ENCODE measurements around the gene STING1. TPM values are rescaled to one million over a fixed set of nuclear protein-coding genes. Genes with fewer than 3 reads are reported as not detected.
"Not testable (repeated sequence)": the region's sequence is repeated elsewhere in the genome, so short reads cannot be mapped to it uniquely, and the experiment has no call there.

STING1 gene
- 7.7 and 12.6 TPM in 2 replicates for total RNA-seq
- 17.0 and 23.9 TPM in 2 replicates for polyA plus RNA-seq

- no peaks in the 10 kb centered on the region for H3K9me3 ChIP-seq (ENCODE audit: low read depth)
- no peaks in the 10 kb centered on the region for H3K9me2 ChIP-seq (replicated peaks; ENCODE audit: insufficient read depth)
- H3K36me3 ChIP-seq (replicated peaks; ENCODE audit: insufficient read depth, low read depth), result no peaks in the 10 kb centered on the region
- peak within 1 kb of the TSS; percentile 97 for H3K27ac ChIP-seq
- H3K4me2 ChIP-seq, result peak within 1 kb of the TSS; percentile 69
- WGBS (ENCODE audit: low lambda C conversion rate, missing lambda C conversion rate), result 51% methylated on average over 18 of the region's 19 CpGs
- peak within 1 kb of the TSS; percentile 21 for H2AFZ ChIP-seq
- peak; percentile 86 for DNase-seq (ENCODE audit: low spot score)
- H4K20me1 ChIP-seq (ENCODE audit: insufficient read depth, poor library complexity, severe bottlenecking), result no peaks in the 10 kb centered on the region
- no peaks in the 10 kb centered on the region for H3K79me2 ChIP-seq
- H3K4me1 ChIP-seq (ENCODE audit: insufficient read depth), result peaks cover 17% of the 10 kb centered on the region
- H3K4me3 ChIP-seq, result no peak within 1 kb of the TSS
- TF ChIP-seq CTCF (IDR thresholded peaks at IDR 0.05; ENCODE audit: poor library complexity) (no peak), EZH2phosphoT487 (IDR thresholded peaks at IDR 0.05; ENCODE audit: low read depth, severe bottlenecking, unreplicated experiment) (no peak), EZH2 (IDR thresholded peaks at IDR 0.05; ENCODE audit: borderline replicate concordance) (no peak)
- no peaks in the 10 kb centered on the region for H3K27me3 ChIP-seq
Observed at GRCh38 chr5:139482050-139482889, at the start of gene STING1. Gene STING1 (minus strand): TSS chr5:139482758. CDS start chr5:139481704, 1,054 bp downstream.

GRCh38 chr5:139531772-139532169 lies 49.2 kb upstream of the STING1 start:
- WGBS (ENCODE audit: low lambda C conversion rate, missing lambda C conversion rate), result 94% methylated on average over 3 of the region's 3 CpGs
- Histone ChIP-seq H3K9me2 (replicated peaks; ENCODE audit: insufficient read depth) (no peaks in the 10 kb centered on the region), H3K4me1 (ENCODE audit: insufficient read depth) (no peaks in the 10 kb centered on the region), H3K27ac (no peak overlapping the region), H3K4me2 (no peak overlapping the region), H2AFZ (no peak overlapping the region), H4K20me1 (ENCODE audit: insufficient read depth, poor library complexity, severe bottlenecking) (no peaks in the 10 kb centered on the region), H3K27me3 (no peaks in the 10 kb centered on the region), H3K4me3 (no peak overlapping the region), H3K36me3 (replicated peaks; ENCODE audit: insufficient read depth, low read depth) (no peaks in the 10 kb centered on the region), H3K79me2 (no peaks in the 10 kb centered on the region), H3K9me3 (ENCODE audit: low read depth) (no peaks in the 10 kb centered on the region)
- DNase-seq (ENCODE audit: low spot score), result no peak
- TF ChIP-seq EZH2phosphoT487 (IDR thresholded peaks at IDR 0.05; ENCODE audit: low read depth, severe bottlenecking, unreplicated experiment) (no peak), CTCF (IDR thresholded peaks at IDR 0.05; ENCODE audit: poor library complexity) (no peak), EZH2 (IDR thresholded peaks at IDR 0.05; ENCODE audit: borderline replicate concordance) (no peak)

GRCh38 chr5:139530079-139530478 lies 47.5 kb upstream of the STING1 start:
- H3K79me2 ChIP-seq, result not testable (repeated sequence)

GRCh38 chr5:139528695-139529094 lies 46.1 kb upstream of the STING1 start:
- not testable (repeated sequence) for H3K4me2 ChIP-seq; H4K20me1 ChIP-seq (ENCODE audit: insufficient read depth, poor library complexity, severe bottlenecking); H2AFZ ChIP-seq; H3K4me3 ChIP-seq; H3K36me3 ChIP-seq (replicated peaks; ENCODE audit: insufficient read depth, low read depth); DNase-seq (ENCODE audit: low spot score); H3K9me3 ChIP-seq (ENCODE audit: low read depth); H3K79me2 ChIP-seq; H3K4me1 ChIP-seq (ENCODE audit: insufficient read depth); H3K27me3 ChIP-seq; H3K9me2 ChIP-seq (replicated peaks; ENCODE audit: insufficient read depth); H3K27ac ChIP-seq
- 94% methylated on average over 8 of the region's 8 CpGs for WGBS (ENCODE audit: low lambda C conversion rate, missing lambda C conversion rate)

More at GRCh38 chr5:139530079-139530478, 47.5 kb upstream of the STING1 start:
- H3K4me2 ChIP-seq; H3K4me1 ChIP-seq (ENCODE audit: insufficient read depth); H3K9me2 ChIP-seq (replicated peaks; ENCODE audit: insufficient read depth); H3K27me3 ChIP-seq; H3K9me3 ChIP-seq (ENCODE audit: low read depth); H3K4me3 ChIP-seq; H2AFZ ChIP-seq; H3K27ac ChIP-seq; H4K20me1 ChIP-seq (ENCODE audit: insufficient read depth, poor library complexity, severe bottlenecking); H3K36me3 ChIP-seq (replicated peaks; ENCODE audit: insufficient read depth, low read depth); DNase-seq (ENCODE audit: low spot score): not testable (repeated sequence)
- 91% methylated on average over 2 of the region's 2 CpGs for WGBS (ENCODE audit: low lambda C conversion rate, missing lambda C conversion rate)

- H3K9me3 ChIP-seq (ENCODE audit: low read depth); DNase-seq (ENCODE audit: low spot score); H3K4me2 ChIP-seq; H3K4me1 ChIP-seq (ENCODE audit: insufficient read depth); H3K9me2 ChIP-seq (replicated peaks; ENCODE audit: insufficient read depth); H3K27ac ChIP-seq; H4K20me1 ChIP-seq (ENCODE audit: insufficient read depth, poor library complexity, severe bottlenecking); H2AFZ ChIP-seq; H3K4me3 ChIP-seq; H3K79me2 ChIP-seq; H3K36me3 ChIP-seq (replicated peaks; ENCODE audit: insufficient read depth, low read depth); H3K27me3 ChIP-seq: not testable (repeated sequence)
- WGBS (ENCODE audit: low lambda C conversion rate, missing lambda C conversion rate), result 75% methylated on average over 7 of the region's 7 CpGs
Observed at GRCh38 chr5:139527896-139528467, 45.4 kb upstream of the STING1 start.

GRCh38 chr5:139527090-139527470 lies 44.5 kb upstream of the STING1 start:
- H3K4me2 ChIP-seq, result not testable (repeated sequence)

More at GRCh38 chr5:139527090-139527470, 44.5 kb upstream of the STING1 start:
- H3K79me2 ChIP-seq; H4K20me1 ChIP-seq (ENCODE audit: insufficient read depth, poor library complexity, severe bottlenecking); H3K4me3 ChIP-seq; H3K36me3 ChIP-seq (replicated peaks; ENCODE audit: insufficient read depth, low read depth); H2AFZ ChIP-seq; H3K9me3 ChIP-seq (ENCODE audit: low read depth); H3K9me2 ChIP-seq (replicated peaks; ENCODE audit: insufficient read depth); H3K27ac ChIP-seq; H3K4me1 ChIP-seq (ENCODE audit: insufficient read depth); DNase-seq (ENCODE audit: low spot score); H3K27me3 ChIP-seq: not testable (repeated sequence)
- 85% methylated on average over 2 of the region's 2 CpGs for WGBS (ENCODE audit: low lambda C conversion rate, missing lambda C conversion rate)

Measured in hepatocyte (in vitro differentiated cells).